Activated naive CD8-positive, alpha-beta T cell treated with anti-CD3 and anti-CD28 coated beads, Interleukin-2, amount 10 ng/mL, durations not matched to agents 7 days and 5 days (primary cell): ENCODE results near the gene SLC7A5. TPM values are rescaled to one million over a fixed set of nuclear protein-coding genes. Genes with fewer than 3 reads are reported as not detected.
"Not testable (repeated sequence)": the region's sequence is repeated elsewhere in the genome, so short reads cannot be mapped to it uniquely, and the experiment has no call there.

ENCODE experiments used
- ATAC-seq: fragments of 150-1000 bp; cut with Tn5 transposase; one replicate; pipeline ENCODE4 v1.10.0; 2021; ENCODE audit warnings: low read depth, moderate library complexity
- POLR2A ChIA-PET: fragments of 350-600 bp; sonication (Branson Sonifier 250); formaldehyde crosslinking; loops from one replicate; lab custom pipeline; 2021; ENCODE audit warnings: antibody characterized with exemption; lab: Charles Lee
- DNase-seq: peaks from one replicate; pipeline ENCODE4 v3.0.0; 2021
- H3K27ac Mint-ChIP-seq: one replicate; pipeline ENCODE4 v1.8.0; 2022; ENCODE audit warnings: mild to moderate bottlenecking, mixed read lengths
- H3K27me3 Mint-ChIP-seq: one replicate; pipeline ENCODE4 v1.8.0; 2022; ENCODE audit warnings: mild to moderate bottlenecking, moderate library complexity, mixed read lengths
- H3K36me3 Mint-ChIP-seq: one replicate; pipeline ENCODE4 v1.8.0; 2021; ENCODE audit warnings: mild to moderate bottlenecking, mixed read lengths
- H3K4me1 Mint-ChIP-seq: one replicate; pipeline ENCODE4 v1.8.0; 2021; ENCODE audit warnings: mixed read lengths
- H3K4me3 Mint-ChIP-seq: one replicate; pipeline ENCODE4 v1.8.0; 2022; ENCODE audit warnings: mild to moderate bottlenecking, moderate library complexity, mixed read lengths
- H3K9me3 Mint-ChIP-seq: one replicate; pipeline ENCODE4 v1.8.0; 2021; ENCODE audit warnings: mixed read lengths
- total RNA-seq, 2 experiments: library from RNA; stranded (reverse); gene quantifications; one replicate each; pipeline ENCODE4 v1.2.3, GENCODE V29; 2021

The SLC7A5 gene
- total RNA-seq, 2 experiments from 2014 or later: 59.2 to 63.9 TPM

- Mint-ChIP-seq H3K36me3 (peaks cover 33% of the 10 kb centered on the region), H3K9me3 (no peaks in the 10 kb centered on the region), H3K27me3 (no peaks in the 10 kb centered on the region), H3K4me1 (peaks cover 48% of the 10 kb centered on the region), H3K4me3 (peak overlapping the region; percentile 64), H3K27ac (peak overlapping the region; percentile 42)
- ATAC-seq (no peak), DNase-seq (no peak)
- POLR2A ChIA-PET: interaction anchor here (9.2 kb wide), 1 partner anchor 11 kb away, joined by 186 read pairs; no protein-coding TSS in a partner anchor
Measured at GRCh38 chr16:87864331-87864989, 4.8 kb downstream of the SLC7A5 start.

- Mint-ChIP-seq H3K36me3 (peaks cover 30% of the 10 kb centered on the region), H3K27ac (peak overlapping the region; percentile 9), H3K4me1 (peaks cover 49% of the 10 kb centered on the region)
- H3K9me3 Mint-ChIP-seq, H3K27me3 Mint-ChIP-seq, ATAC-seq, DNase-seq, POLR2A ChIA-PET, H3K4me3 Mint-ChIP-seq: not testable (repeated sequence)
Measured at GRCh38 chr16:87863327-87863635, 6.0 kb downstream of the SLC7A5 start.

GRCh38 chr16:87862597-87863326 lies 6.5 kb downstream of the SLC7A5 start:
- H3K9me3 Mint-ChIP-seq, POLR2A ChIA-PET, H3K4me3 Mint-ChIP-seq, ATAC-seq, H3K27me3 Mint-ChIP-seq: not testable (repeated sequence)
- Mint-ChIP-seq H3K4me1 (peaks cover 48% of the 10 kb centered on the region), H3K27ac (peak overlapping the region; percentile 76), H3K36me3 (peaks cover 28% of the 10 kb centered on the region)
- peak; percentile 28 for DNase-seq

GRCh38 chr16:87861300-87862099 lies 7.8 kb downstream of the SLC7A5 start:
- peaks cover 23% of the 10 kb centered on the region for H3K36me3 Mint-ChIP-seq
- POLR2A ChIA-PET: interaction anchor here (0.6 kb wide), 1 partner anchor 95 kb away, joined by 3 read pairs; no protein-coding TSS in a partner anchor
- H3K27me3 Mint-ChIP-seq, DNase-seq, H3K9me3 Mint-ChIP-seq, ATAC-seq, H3K4me3 Mint-ChIP-seq: not testable (repeated sequence)
- peak overlapping the region; percentile 42 for H3K27ac Mint-ChIP-seq
- H3K4me1 Mint-ChIP-seq: peaks cover 48% of the 10 kb centered on the region

- no peak for ATAC-seq
- POLR2A ChIA-PET: interaction anchor here (1.4 kb wide), 1 partner anchor 82 kb away, joined by 3 read pairs; no protein-coding TSS in a partner anchor
Measured at GRCh38 chr16:87860553-87861299, 8.6 kb downstream of the SLC7A5 start.

GRCh38 chr16:87858151-87858993 lies 10.9 kb downstream of the SLC7A5 start:
- Mint-ChIP-seq H3K27ac (peak overlapping the region; percentile 96), H3K4me1 (peaks cover 34% of the 10 kb centered on the region), H3K36me3 (peaks cover 14% of the 10 kb centered on the region)
- not testable (repeated sequence) for ATAC-seq, H3K4me3 Mint-ChIP-seq, DNase-seq, H3K27me3 Mint-ChIP-seq, H3K9me3 Mint-ChIP-seq
- POLR2A ChIA-PET: interaction anchor here (0.8 to 10.1 kb wide), 4 partner anchors 8 to 93 kb away, joined by 3 to 186 read pairs (median 11); partner anchors contain the start of genes KLHDC4 and SLC7A5

More at GRCh38 chr16:87860553-87861299, 8.6 kb downstream of the SLC7A5 start:
- Mint-ChIP-seq H3K4me1 (peaks cover 40% of the 10 kb centered on the region), H3K9me3 (no peaks in the 10 kb centered on the region), H3K4me3 (peak overlapping the region; percentile 35), H3K27me3 (no peaks in the 10 kb centered on the region), H3K27ac (peak overlapping the region; percentile 81), H3K36me3 (peaks cover 20% of the 10 kb centered on the region)
- no peak for DNase-seq

- H3K36me3 Mint-ChIP-seq: peaks cover 19% of the 10 kb centered on the region
- DNase-seq: no peak
- H3K4me3 Mint-ChIP-seq: peak overlapping the region; percentile 76
- peak overlapping the region; percentile 96 for H3K27ac Mint-ChIP-seq
- POLR2A ChIA-PET: interaction anchor here (0.9 to 10.1 kb wide), 4 partner anchors 12 to 77 kb away, joined by 4 to 186 read pairs (median 12); partner anchors contain the start of gene SLC7A5
- peaks cover 36% of the 10 kb centered on the region for H3K4me1 Mint-ChIP-seq
- peak; percentile 1 for ATAC-seq
- no peaks in the 10 kb centered on the region for H3K27me3 Mint-ChIP-seq
- no peaks in the 10 kb centered on the region for H3K9me3 Mint-ChIP-seq
Measured at GRCh38 chr16:87856791-87857228, 12.5 kb downstream of the SLC7A5 start.

- peaks cover 17% of the 10 kb centered on the region for H3K36me3 Mint-ChIP-seq
- POLR2A ChIA-PET: interaction anchor here (0.8 to 10.1 kb wide), 5 partner anchors 12 to 95 kb away, joined by 3 to 186 read pairs (median 6); partner anchors contain the start of genes BANP and SLC7A5
- no peaks in the 10 kb centered on the region for H3K27me3 Mint-ChIP-seq
- ATAC-seq (peak; percentile 81), DNase-seq (peak; percentile 69)
- peak overlapping the region; percentile 96 for H3K27ac Mint-ChIP-seq
- no peaks in the 10 kb centered on the region for H3K9me3 Mint-ChIP-seq
- peak overlapping the region; percentile 76 for H3K4me3 Mint-ChIP-seq
- H3K4me1 Mint-ChIP-seq: peaks cover 34% of the 10 kb centered on the region
Measured at GRCh38 chr16:87855852-87856715, 13.2 kb downstream of the SLC7A5 start.

GRCh38 chr16:87854907-87855683 lies 14.2 kb downstream of the SLC7A5 start:
- H3K27ac Mint-ChIP-seq: peak overlapping the region; percentile 96
- no peaks in the 10 kb centered on the region for H3K27me3 Mint-ChIP-seq
- DNase-seq: no peak
- no peaks in the 10 kb centered on the region for H3K9me3 Mint-ChIP-seq
- peaks cover 30% of the 10 kb centered on the region for H3K4me1 Mint-ChIP-seq
- H3K36me3 Mint-ChIP-seq: peaks cover 17% of the 10 kb centered on the region
- ATAC-seq: no peak
- POLR2A ChIA-PET: interaction anchor here (1.1 to 10.1 kb wide), 4 partner anchors 12 to 48 kb away, joined by 3 to 186 read pairs (median 10); partner anchors contain the start of gene SLC7A5
- H3K4me3 Mint-ChIP-seq: peak overlapping the region; percentile 76

- H3K36me3 Mint-ChIP-seq: peaks cover 16% of the 10 kb centered on the region
- H3K9me3 Mint-ChIP-seq: no peaks in the 10 kb centered on the region
- no peaks in the 10 kb centered on the region for H3K27me3 Mint-ChIP-seq
- peak overlapping the region; percentile 41 for H3K4me3 Mint-ChIP-seq
- H3K4me1 Mint-ChIP-seq: peaks cover 23% of the 10 kb centered on the region
- DNase-seq: no peak
- no peak for ATAC-seq
- H3K27ac Mint-ChIP-seq: peak overlapping the region; percentile 96
- POLR2A ChIA-PET: interaction anchor here (1.1 to 10.1 kb wide), 7 partner anchors 11 to 88 kb away, joined by 3 to 186 read pairs (median 4); partner anchors contain the start of genes KLHDC4 and SLC7A5
Measured at GRCh38 chr16:87854053-87854906, 15.0 kb downstream of the SLC7A5 start.
